ENCODE results near the gene JAKMIP2. TPM values are rescaled to one million over a fixed set of nuclear protein-coding genes. Genes with fewer than 3 reads are reported as not detected.

The JAKMIP2 gene
- total and polyA plus RNA-seq, 2 donors (not counting 1 experiment from before 2014, with no cell fraction given): 1.3 to 6.5 TPM

GRCh38 chr5:147619281-147619878 lies 163.1 kb downstream of the JAKMIP2 start:
- Histone ChIP-seq H3K27ac (ENCODE audit: insufficient read depth, low read length) (no peak overlapping the region), H3K27me3 (ENCODE audit: control insufficient read depth, insufficient read depth, low read length) (no peaks in the 10 kb centered on the region), H3K36me3 (ENCODE audit: control insufficient read depth, insufficient read depth, low read length) (no peaks in the 10 kb centered on the region), H3K79me2 (ENCODE audit: control insufficient read depth, insufficient read depth, low read length) (no peaks in the 10 kb centered on the region), H3K4me3 (replicated peaks in 1 of 4; ENCODE audit: control extremely low read depth in 1 of 4, insufficient read depth in 1 of 4, low read depth in 3 of 4, low read length in 4 of 4) (no peak overlapping the region), H4K20me1 (ENCODE audit: control insufficient read depth, extremely low read depth, insufficient read depth, low read length) (no peaks in the 10 kb centered on the region), H2AFZ (ENCODE audit: low read length) (no peak overlapping the region), H3K4me1 (ENCODE audit: control insufficient read depth, extremely low read depth, insufficient read depth, low read length) (no peaks in the 10 kb centered on the region), H3K4me2 (ENCODE audit: extremely low read depth, insufficient read depth, low read length) (no peak overlapping the region), H3K9me3 (ENCODE audit: control insufficient read depth, insufficient read depth, low read depth, low read length) (no peaks in the 10 kb centered on the region), H3K9ac (ENCODE audit: insufficient read depth, low read length) (no peak overlapping the region)
- TF ChIP-seq EZH2 (IDR thresholded peaks at IDR 0.05; ENCODE audit: low read length, missing control alignments) (no peak), CTCF (conservative IDR thresholded peaks at IDR 0.05 in 1 of 2, IDR thresholded peaks at IDR 0.05 in 1 of 2; ENCODE audit: low read depth in 1 of 2, low read length in 2 of 2) (no peak)
- DNase-seq (ENCODE audit: low read depth in 2 of 2): peak in 1 of 2 donors; percentile 69

- DNase-seq (ENCODE audit: low read depth in 2 of 2): no peak
- Histone ChIP-seq H3K36me3 (ENCODE audit: control insufficient read depth, insufficient read depth, low read length) (no peaks in the 10 kb centered on the region), H3K4me3 (replicated peaks in 1 of 4; ENCODE audit: control extremely low read depth in 1 of 4, insufficient read depth in 1 of 4, low read depth in 3 of 4, low read length in 4 of 4) (no peak overlapping the region), H3K79me2 (ENCODE audit: control insufficient read depth, insufficient read depth, low read length) (no peaks in the 10 kb centered on the region), H2AFZ (ENCODE audit: low read length) (no peak overlapping the region), H3K27me3 (ENCODE audit: control insufficient read depth, insufficient read depth, low read length) (no peaks in the 10 kb centered on the region), H3K4me1 (ENCODE audit: control insufficient read depth, extremely low read depth, insufficient read depth, low read length) (peaks cover 3% of the 10 kb centered on the region), H3K27ac (ENCODE audit: insufficient read depth, low read length) (no peak overlapping the region), H3K4me2 (ENCODE audit: extremely low read depth, insufficient read depth, low read length) (no peak overlapping the region), H3K9ac (ENCODE audit: insufficient read depth, low read length) (no peak overlapping the region), H4K20me1 (ENCODE audit: control insufficient read depth, extremely low read depth, insufficient read depth, low read length) (no peaks in the 10 kb centered on the region), H3K9me3 (ENCODE audit: control insufficient read depth, insufficient read depth, low read depth, low read length) (no peaks in the 10 kb centered on the region)
- TF ChIP-seq CTCF (conservative IDR thresholded peaks at IDR 0.05 in 1 of 2, IDR thresholded peaks at IDR 0.05 in 1 of 2; ENCODE audit: low read depth in 1 of 2, low read length in 2 of 2) (no peak), EZH2 (IDR thresholded peaks at IDR 0.05; ENCODE audit: low read length, missing control alignments) (no peak)
Observed at GRCh38 chr5:147617711-147618350, 164.7 kb downstream of the JAKMIP2 start.

GRCh38 chr5:147617191-147617606 lies 165.3 kb downstream of the JAKMIP2 start:
- peaks cover 3% of the 10 kb centered on the region for H3K4me1 ChIP-seq (ENCODE audit: control insufficient read depth, extremely low read depth, insufficient read depth, low read length)
- H2AFZ ChIP-seq (ENCODE audit: low read length): no peak overlapping the region
- no peaks in the 10 kb centered on the region for H3K79me2 ChIP-seq (ENCODE audit: control insufficient read depth, insufficient read depth, low read length)
- no peaks in the 10 kb centered on the region for H3K27me3 ChIP-seq (ENCODE audit: control insufficient read depth, insufficient read depth, low read length)
- H3K4me2 ChIP-seq (ENCODE audit: extremely low read depth, insufficient read depth, low read length): no peak overlapping the region
- TF ChIP-seq CTCF (conservative IDR thresholded peaks at IDR 0.05 in 1 of 2, IDR thresholded peaks at IDR 0.05 in 1 of 2; ENCODE audit: low read depth in 1 of 2, low read length in 2 of 2) (no peak), EZH2 (IDR thresholded peaks at IDR 0.05; ENCODE audit: low read length, missing control alignments) (no peak)
- peak; percentile 59 to 85 for DNase-seq (ENCODE audit: low read depth in 2 of 2)
- no peak overlapping the region for H3K9ac ChIP-seq (ENCODE audit: insufficient read depth, low read length)
- no peaks in the 10 kb centered on the region for H4K20me1 ChIP-seq (ENCODE audit: control insufficient read depth, extremely low read depth, insufficient read depth, low read length)
- no peaks in the 10 kb centered on the region for H3K9me3 ChIP-seq (ENCODE audit: control insufficient read depth, insufficient read depth, low read depth, low read length)
- H3K4me3 ChIP-seq (replicated peaks in 1 of 4; ENCODE audit: control extremely low read depth in 1 of 4, insufficient read depth in 1 of 4, low read depth in 3 of 4, low read length in 4 of 4): no peak overlapping the region
- H3K27ac ChIP-seq (ENCODE audit: insufficient read depth, low read length): no peak overlapping the region
- no peaks in the 10 kb centered on the region for H3K36me3 ChIP-seq (ENCODE audit: control insufficient read depth, insufficient read depth, low read length)
